Heart right ventricle (tissue), 16 donors: ENCODE results near the gene CIPC. TPM values are rescaled to one million over a fixed set of nuclear protein-coding genes. Genes with fewer than 3 reads are reported as not detected.
A peak's percentile ranks its signal among the peaks of the same experiment; 100 is the strongest.

Experiments
- ATAC-seq, 8 donors: fragments of 200-7000 bp; cut with Tn5 transposase; one replicate each; pipeline ENCODE4 v1.9.1; 2020; ENCODE audit warnings: mild to moderate bottlenecking in 8 of 8, moderate library complexity in 8 of 8, moderate number of reproducible peaks in 1 of 8
- DNase-seq, 2 donors: peaks; one replicate each; pipeline ENCODE4 v3.0.0-alpha.2; 2020
- H3K27ac ChIP-seq, 10 donors: fragments of 200-600 bp; sonication (generic) in 2 of 10; one replicate each; pipeline versions ENCODE4 v1.5.0 to v1.8.0; 2020 to 2022; ENCODE audit warnings: mild to moderate bottlenecking in 3 of 10
- H3K27me3 ChIP-seq, 7 donors: fragments of 200-600 bp; one replicate each; pipeline ENCODE4 v1.8.0; 2021 to 2022; ENCODE audit warnings: mild to moderate bottlenecking in 2 of 7
- H3K36me3 ChIP-seq, 9 donors: fragments of 200-600 bp; sonication (generic) in 1 of 9; one replicate each; pipeline versions ENCODE4 v1.5.0 to v1.8.0; 2020 to 2022; ENCODE audit warnings: mild to moderate bottlenecking in 2 of 9
- H3K4me1 ChIP-seq, 9 donors: fragments of 200-600 bp; sonication (generic) in 1 of 9; one replicate each; pipeline versions ENCODE4 v1.5.0 to v1.8.0; 2020 to 2022; ENCODE audit warnings: mild to moderate bottlenecking in 4 of 9
- H3K4me3 ChIP-seq, 10 donors: fragments of 200-600 bp; sonication (generic) in 2 of 10; one replicate each; pipeline versions ENCODE4 v1.5.0 to v1.8.0; 2020 to 2022; ENCODE audit warnings: mild to moderate bottlenecking in 7 of 10, moderate library complexity in 2 of 10
- H3K9me3 ChIP-seq, 11 donors: fragments of 200-600 bp in 10 of 11; sonication (generic) in 2 of 11; one replicate each; pipeline versions ENCODE4 v1.5.0 to v1.8.0; 2013 to 2022; ENCODE audit warnings: mild to moderate bottlenecking in 2 of 11, control low read depth in 1 of 11, moderate library complexity in 1 of 11
- WGBS, 2 donors: extraction: QIAGEN DNeasy Blood & Tissue Kit; methylation state at CpG; one replicate each; pipeline ENCODE4 v1.1.7; 2013; ENCODE audit warnings: inconsistent platforms in 1 of 2; 5-methylcytosine and 5-hydroxymethylcytosine counted together
- intact Hi-C, 10 donors: fragments of 100-400 bp; cut with DNase I; formaldehyde crosslinking; loops; one replicate each; pipeline versions ENCODE4 v1.11.1 to v1.14.2; 2022
- polyA plus RNA-seq, 2 donors: library from polyadenylated mRNA; stranded (reverse); fragments of 200-250 nt; gene quantifications; one replicate each; pipeline ENCODE4 v1.2.3, GENCODE V29; 2013
- total RNA-seq, 10 donors: library from RNA; stranded (reverse); fragmentation: NEBNext Ultra II Directional in 3 of 10; extraction: Animal tissue kit (Norgen Biotek cat#: 25700) in 3 of 10; gene quantifications; one replicate each; pipeline versions ENCODE4 v1.2.1 to v1.2.4, GENCODE V29; 2021 to 2023
- TF ChIP-seq, protein P1 (sequence below), 9 donors: fragments of 200-600 bp; sonication (generic) in 2 of 9; IDR thresholded peaks; one replicate each; pipeline versions ENCODE4 v1.5.0 to v1.8.0; 2021 to 2022; ENCODE audit warnings: antibody characterized with exemption in 9 of 9, mild to moderate bottlenecking in 5 of 9, moderate library complexity in 1 of 9
- donor health status: Arrhythmogenic right ventricular cardiomyopathy.
- donor health status: ischemic (EF 13 %, LVEDD 7.1; RV severe dilation, severe dysfunction).
- donor health status: healthy with polysubstance abuse.
- donor health status: DM: no; HTN: yes; CAD: no.
- donor health status: DM: no; HTN: no; CAD: no.
- donor health status: ischemic (EF 25% LVEDD 6.9; RV normal size, moderate dysfunction).
- donor health status: ischemic (EF 25% LVEDD 5.7; RV mildly dilated, moderate dysfunction).
- donor health status: healthy.
- donor health status: DM: yes; HTN: yes; CAD: no.
- donor health status: Ischemic cardiomyopathy.
- donor health status: ischemic (EF 35%, LVEDD 5.7; RV mildly dilated, moderate dysfunction).
- donor health status: nonischemic (EF 11% LVEDD 7.7; RV severe dilation, severe dysfunction).
- donor health status: DM: yes; HTN: yes; CAD: no.
- donor health status: PGD.
- donor health status: ischemic (EF 29% LVEDD 5.4; RV normal size, mild dysfunction).
- donor health status: nonischemic (EF 23%, LVEDD 6.1; RV moderate dilation, normal function).

The CIPC gene
- total and polyA plus RNA-seq, 12 donors: 9.4 to 93.8 (median 62.5) TPM

DNA sequence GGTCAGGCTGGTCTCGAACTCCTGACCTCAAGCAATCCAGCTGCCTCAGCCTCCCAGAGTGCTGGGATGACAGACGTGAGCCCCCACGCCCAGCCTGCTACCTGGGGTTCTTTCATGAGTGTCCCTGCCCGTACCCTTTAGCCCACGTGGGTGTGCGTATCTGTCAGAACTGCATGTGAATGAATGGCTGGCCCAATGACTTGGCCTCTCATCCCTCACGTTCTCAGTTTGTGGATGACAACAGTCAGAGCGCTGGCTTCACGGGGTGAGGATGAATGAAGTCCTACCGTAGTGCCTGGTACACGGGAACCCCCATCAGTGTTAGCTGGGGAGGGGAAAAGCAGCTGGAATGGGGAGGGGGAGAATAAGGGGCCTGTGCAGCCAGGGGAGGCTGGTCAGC is 59.7 kb downstream of the CIPC start:
- Histone ChIP-seq H3K27ac (no peak overlapping the region), H3K27me3 (peaks cover 0 to 47% (median 30%) of the 10 kb centered on the region in 7 donors)

DNA sequence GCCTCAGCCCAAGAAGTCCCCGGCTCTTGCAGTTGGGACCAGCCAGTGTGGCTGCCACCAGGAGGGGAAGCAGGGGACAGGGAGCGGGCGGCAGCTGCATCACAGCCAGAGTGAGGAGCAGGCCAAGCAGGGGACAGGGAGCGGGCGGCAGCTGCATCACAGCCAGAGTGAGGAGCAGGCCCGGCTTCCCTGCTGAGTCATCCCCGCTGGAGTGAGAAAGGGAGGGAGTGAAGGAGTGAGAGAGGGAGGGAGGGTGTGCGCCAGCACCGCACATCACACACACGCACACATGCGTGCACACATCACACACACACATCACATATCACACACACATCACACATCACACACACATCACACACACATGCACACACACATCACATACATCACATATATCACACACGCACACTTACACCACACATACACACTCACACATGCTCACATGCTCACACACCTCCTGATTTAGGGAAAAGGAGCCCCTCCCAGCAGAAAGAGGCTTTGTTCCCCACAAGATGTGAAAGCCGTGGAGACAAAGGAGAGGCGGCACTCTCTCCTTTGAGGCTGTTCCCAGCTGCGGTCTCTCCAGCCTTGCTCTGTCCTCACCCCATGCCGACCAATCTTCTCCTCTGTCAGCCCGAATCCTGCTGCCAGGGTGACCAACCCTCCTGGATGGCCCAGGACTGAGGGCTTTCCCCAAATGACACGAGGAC is 60.3 kb downstream of the CIPC start:
- peaks cover 0 to 50% (median 25%) of the 10 kb centered on the region in 7 donors for H3K27me3 ChIP-seq
- intact Hi-C loops: loop anchor here in 3 of 10 donors (10.0 kb wide), 3 partner anchors 146 to 386 kb away; no protein-coding TSS in a partner anchor

More for the DNA sequence above, 59.7 kb downstream of the CIPC start:
- no peak for DNase-seq
- Histone ChIP-seq H3K4me3 (no peak overlapping the region), H3K9me3 (no peaks in the 10 kb centered on the region), H3K36me3 (no peaks in the 10 kb centered on the region), H3K4me1 (peaks cover 0 to 16% (median 4%) of the 10 kb centered on the region in 9 donors)
- TF ChIP-seq, protein P1, sequence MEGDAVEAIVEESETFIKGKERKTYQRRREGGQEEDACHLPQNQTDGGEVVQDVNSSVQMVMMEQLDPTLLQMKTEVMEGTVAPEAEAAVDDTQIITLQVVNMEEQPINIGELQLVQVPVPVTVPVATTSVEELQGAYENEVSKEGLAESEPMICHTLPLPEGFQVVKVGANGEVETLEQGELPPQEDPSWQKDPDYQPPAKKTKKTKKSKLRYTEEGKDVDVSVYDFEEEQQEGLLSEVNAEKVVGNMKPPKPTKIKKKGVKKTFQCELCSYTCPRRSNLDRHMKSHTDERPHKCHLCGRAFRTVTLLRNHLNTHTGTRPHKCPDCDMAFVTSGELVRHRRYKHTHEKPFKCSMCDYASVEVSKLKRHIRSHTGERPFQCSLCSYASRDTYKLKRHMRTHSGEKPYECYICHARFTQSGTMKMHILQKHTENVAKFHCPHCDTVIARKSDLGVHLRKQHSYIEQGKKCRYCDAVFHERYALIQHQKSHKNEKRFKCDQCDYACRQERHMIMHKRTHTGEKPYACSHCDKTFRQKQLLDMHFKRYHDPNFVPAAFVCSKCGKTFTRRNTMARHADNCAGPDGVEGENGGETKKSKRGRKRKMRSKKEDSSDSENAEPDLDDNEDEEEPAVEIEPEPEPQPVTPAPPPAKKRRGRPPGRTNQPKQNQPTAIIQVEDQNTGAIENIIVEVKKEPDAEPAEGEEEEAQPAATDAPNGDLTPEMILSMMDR (IDR thresholded peaks at IDR 0.05): no peak
- WGBS, 2 donors: 38 to 48% methylated on average over 11 of the region's 11 CpGs
- peak in 2 of 8 donors; percentile 8 to 18 for ATAC-seq
- intact Hi-C loops: loop anchor here in 3 of 10 donors (10.0 kb wide), 3 partner anchors 147 to 387 kb away; no protein-coding TSS in a partner anchor

DNA sequence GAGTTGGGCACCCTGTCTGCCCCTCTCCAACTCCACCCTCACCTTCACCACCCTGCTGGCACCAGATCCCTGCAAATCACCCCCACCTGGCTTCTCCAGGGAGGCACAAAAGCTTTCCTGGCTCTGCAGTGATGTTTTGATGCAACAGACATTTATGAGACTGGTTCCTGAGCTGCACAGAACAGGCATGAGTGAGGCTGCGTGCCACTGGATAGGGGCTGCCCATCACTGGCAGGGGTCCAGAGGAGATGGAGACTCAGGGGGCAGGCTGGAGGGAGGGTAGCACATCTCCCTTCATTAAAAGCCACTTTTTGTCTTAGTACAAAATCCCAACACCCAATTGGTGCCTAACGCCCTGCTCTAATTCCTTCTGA is 60.8 kb downstream of the CIPC start:
- TF ChIP-seq, protein P1 (IDR thresholded peaks at IDR 0.05): no peak
- DNase-seq (no peak), ATAC-seq (peak in 1 of 8 donors; percentile 25)
- intact Hi-C loops: loop anchor here in 3 of 10 donors (10.0 kb wide), 3 partner anchors 146 to 386 kb away; no protein-coding TSS in a partner anchor
- no peaks in the 10 kb centered on the region for H3K9me3 ChIP-seq
- no peak overlapping the region for H3K4me3 ChIP-seq
- H3K4me1 ChIP-seq: peaks cover 0 to 16% (median 4%) of the 10 kb centered on the region in 9 donors
- no peak overlapping the region for H3K27ac ChIP-seq
- H3K27me3 ChIP-seq: peaks cover 0 to 45% (median 25%) of the 10 kb centered on the region in 7 donors
- no peaks in the 10 kb centered on the region for H3K36me3 ChIP-seq
- 66 to 67% methylated on average over 2 of the region's 2 CpGs for WGBS, 2 donors

More for the DNA sequence above, 60.3 kb downstream of the CIPC start:
- TF ChIP-seq, protein P1 (IDR thresholded peaks at IDR 0.05): peak in 2 of 9 donors; percentile 10 to 17
- ATAC-seq (peak; percentile 81 to 95 (median 91)), DNase-seq (peak; percentile 34 to 38)
- Histone ChIP-seq H3K27ac (no peak overlapping the region), H3K36me3 (no peaks in the 10 kb centered on the region), H3K4me3 (no peak overlapping the region), H3K9me3 (no peaks in the 10 kb centered on the region), H3K4me1 (peaks cover 0 to 16% (median 4%) of the 10 kb centered on the region in 9 donors)
- WGBS, 2 donors: 11 to 22% methylated on average over 17 to 18 of the region's 18 CpGs

DNA sequence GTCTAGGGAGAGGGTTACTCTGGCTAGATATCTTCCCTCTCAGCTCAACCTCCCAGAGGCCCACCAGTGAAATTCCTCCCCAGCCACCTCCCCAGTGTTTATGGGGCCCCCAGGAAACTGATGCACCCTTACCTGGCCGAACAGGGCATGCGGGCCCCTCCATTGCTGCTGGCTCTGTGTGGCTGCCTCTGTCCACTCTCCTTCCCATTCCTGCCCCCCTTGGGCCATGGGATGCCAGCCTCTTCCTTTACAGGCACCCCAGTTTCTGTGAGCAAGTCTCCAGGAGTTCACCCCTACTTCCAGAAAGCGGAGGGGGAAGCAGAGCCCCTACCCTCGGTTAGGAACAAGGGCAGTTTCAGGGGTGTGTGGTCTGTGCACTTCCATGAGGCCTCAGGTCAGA is 63.0 kb downstream of the CIPC start:
- Histone ChIP-seq H3K9me3 (no peaks in the 10 kb centered on the region), H3K4me3 (no peak overlapping the region), H3K36me3 (no peaks in the 10 kb centered on the region), H3K27ac (no peak overlapping the region), H3K4me1 (peaks cover 0 to 8% (median 3%) of the 10 kb centered on the region in 9 donors), H3K27me3 (peaks cover 0 to 30% (median 14%) of the 10 kb centered on the region in 7 donors)
- ATAC-seq (no peak), DNase-seq (no peak)
- TF ChIP-seq, protein P1 (IDR thresholded peaks at IDR 0.05): no peak
- intact Hi-C loops: no loop called here
- 76 to 82% methylated on average over 4 of the region's 4 CpGs for WGBS, 2 donors

Other genes starting within 250 kb of the CIPC start
- gene IRF2BPL, start 69.5 kb upstream of the CIPC start, total RNA-seq: 10 to 100 TPM; 25.1 to 66.6 (median 36.4) TPM
- gene IRF2BPL, start 69.5 kb upstream of the CIPC start, polyA plus RNA-seq: 10 to 100 TPM in 1 of 2 donors, 1 to 10 TPM in 1; 6.6 to 15.4 TPM
- gene ZDHHC22, start 43.5 kb downstream of the CIPC start, total RNA-seq: under 1 TPM in 1 of 10 donors, not detected in 9; 0.09 TPM
- not detected for gene ZDHHC22, start 43.5 kb downstream of the CIPC start, polyA plus RNA-seq
- gene TMEM63C, start 83.5 kb downstream of the CIPC start, total RNA-seq: 1 to 10 TPM in 2 of 10 donors, under 1 TPM in 8; 0.08 to 7.2 (median 0.53) TPM
- 1 to 10 TPM in 1 of 2 donors, under 1 TPM in 1; under 0.01 to 1.5 TPM for gene TMEM63C, start 83.5 kb downstream of the CIPC start, polyA plus RNA-seq
- not detected for gene NGB, start 172.9 kb downstream of the CIPC start, total RNA-seq
- not detected for gene NGB, start 172.9 kb downstream of the CIPC start, polyA plus RNA-seq
- gene POMT2, start 222.6 kb downstream of the CIPC start, total RNA-seq: 10 to 100 TPM; 10.5 to 23.4 (median 17.6) TPM
- gene POMT2, start 222.6 kb downstream of the CIPC start, polyA plus RNA-seq: 10 to 100 TPM; 13.5 to 15.8 TPM
- 10 to 100 TPM; 10.7 to 20.5 (median 16.0) TPM for gene GSTZ1, start 222.8 kb downstream of the CIPC start, total RNA-seq
- 10 to 100 TPM; 14.5 to 17.3 TPM for gene GSTZ1, start 222.8 kb downstream of the CIPC start, polyA plus RNA-seq